IPS-NIHi7 (cell line): ENCODE data around the gene PAXIP1.

ENCODE experiments used
- DNase-seq: peaks from one replicate; pipeline ENCODE4 v3.0.0; 2012; ENCODE audit warnings: mixed read lengths; ENCODE audit errors: extremely low spot score

PAXIP1 gene

DNA sequence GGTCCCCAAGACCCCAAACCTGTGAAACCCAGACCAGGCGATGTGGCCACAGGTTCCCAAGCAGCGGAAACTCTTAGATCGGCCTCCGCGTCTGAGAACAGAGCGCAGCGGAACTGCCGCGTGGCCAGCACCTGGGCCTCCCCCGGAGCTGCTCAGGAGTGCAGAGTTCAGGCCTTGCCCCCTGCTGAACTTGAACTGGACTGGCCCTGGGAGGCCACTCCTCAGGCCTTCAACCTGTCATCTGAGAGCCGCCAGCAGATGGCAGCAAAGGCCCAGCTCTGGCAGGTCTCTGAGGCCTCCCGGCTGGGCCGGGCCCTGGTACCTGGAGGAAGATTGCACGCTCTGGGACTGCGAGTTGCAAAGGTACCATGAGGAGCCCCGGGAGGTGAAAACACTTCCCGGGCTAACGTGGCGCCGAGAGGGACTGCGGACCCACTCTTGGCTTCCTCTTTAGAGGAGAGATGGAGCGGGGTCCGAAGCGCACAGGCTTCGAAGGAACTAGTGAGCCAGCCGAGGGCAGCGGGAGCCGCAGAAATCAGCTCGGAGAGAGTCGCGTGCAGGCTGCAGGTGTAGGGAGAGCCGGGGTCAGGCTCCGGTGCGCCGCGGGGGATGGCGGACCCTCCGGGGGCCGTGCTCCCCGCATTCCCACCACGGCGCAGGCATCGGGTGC, 89.2 kb downstream of the PAXIP1 start:
- peak; percentile 92 for DNase-seq

DNA sequence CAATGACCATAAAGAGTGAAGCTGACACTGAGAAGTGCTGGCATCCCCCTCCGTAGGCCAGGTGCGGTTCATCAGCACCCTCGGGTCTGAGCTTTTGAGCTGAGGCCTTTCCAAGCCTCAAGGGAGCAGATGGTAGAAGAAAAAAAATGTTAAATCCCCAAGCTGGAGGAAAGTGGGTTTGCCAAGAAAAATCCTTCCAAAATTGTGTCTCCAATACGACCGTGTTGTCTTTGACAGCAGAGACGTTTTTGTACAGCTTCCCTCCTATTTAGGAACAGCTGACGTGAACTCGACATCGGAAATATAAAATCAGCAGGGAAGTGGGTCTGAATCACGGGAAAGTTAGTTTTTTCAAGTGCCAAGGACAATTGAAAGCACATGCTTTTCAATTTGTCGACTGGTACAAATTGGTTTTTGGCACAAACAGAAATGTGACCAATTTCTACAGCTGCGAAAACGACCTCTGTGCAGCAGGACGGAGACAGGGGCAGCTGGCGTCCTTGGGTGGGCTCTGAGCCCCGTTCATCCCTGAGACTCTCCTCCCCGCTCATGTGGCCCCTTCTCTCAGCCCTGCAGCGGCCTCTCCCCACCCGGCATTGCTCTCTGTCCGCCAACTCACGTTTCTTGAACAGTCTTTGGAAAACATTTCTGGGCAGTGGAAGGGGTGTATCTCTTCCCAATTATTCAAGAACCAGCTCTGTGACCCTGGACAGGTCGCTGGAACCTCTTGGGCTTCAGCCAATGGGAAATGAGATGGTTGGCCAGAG, 89.9 kb downstream of the PAXIP1 start:
- no peak for DNase-seq

DNA sequence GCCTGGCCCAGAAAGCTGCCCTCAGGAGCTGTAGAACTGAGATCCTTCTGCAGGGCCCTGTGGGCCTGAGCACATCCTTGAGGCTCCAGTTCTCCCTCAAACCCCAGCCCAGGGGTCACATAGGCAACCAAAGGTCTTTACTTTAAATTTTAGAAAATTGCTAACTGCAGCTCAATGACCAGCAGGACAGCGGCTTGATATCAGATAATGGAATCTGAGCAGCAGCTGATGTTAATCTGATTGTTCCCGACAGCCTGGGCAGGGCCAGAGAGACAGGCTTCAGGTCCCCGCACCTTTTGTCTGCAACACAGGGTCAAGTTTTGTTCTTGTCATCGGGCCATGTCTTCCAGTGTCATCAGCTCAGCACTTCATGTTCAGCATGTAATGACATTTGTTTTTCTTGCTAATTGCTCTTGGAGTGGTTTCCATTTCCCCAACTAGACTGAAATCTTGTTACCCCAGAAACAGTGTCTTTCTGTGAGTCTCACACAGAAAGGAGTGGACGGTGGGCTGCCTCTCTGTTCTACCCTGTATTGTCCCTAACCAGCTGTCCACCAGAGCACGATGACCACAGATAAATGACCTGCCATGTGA, 91.0 kb downstream of the PAXIP1 start:
- DNase-seq, result no peak

DNA sequence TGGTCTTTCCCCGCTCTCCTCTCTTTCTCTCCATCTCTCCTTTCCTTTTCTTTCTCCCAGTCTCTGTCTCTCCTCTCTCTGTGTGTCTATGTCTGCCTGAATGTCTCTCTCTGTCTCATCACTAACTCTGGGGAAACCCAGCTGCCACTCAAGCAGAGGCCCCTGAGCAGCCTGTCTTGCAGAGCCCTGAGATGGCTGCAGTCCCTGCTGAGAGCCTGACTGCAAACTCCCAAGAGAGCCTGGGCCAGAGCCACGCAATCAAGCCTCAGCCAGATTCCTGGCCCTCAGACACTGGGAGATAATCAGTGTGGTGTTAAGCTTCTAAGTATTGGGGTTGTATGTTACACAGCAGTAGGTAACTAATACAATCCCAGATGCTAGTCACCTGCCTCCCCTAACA, 91.5 kb downstream of the PAXIP1 start:
- DNase-seq, result no peak

DNA sequence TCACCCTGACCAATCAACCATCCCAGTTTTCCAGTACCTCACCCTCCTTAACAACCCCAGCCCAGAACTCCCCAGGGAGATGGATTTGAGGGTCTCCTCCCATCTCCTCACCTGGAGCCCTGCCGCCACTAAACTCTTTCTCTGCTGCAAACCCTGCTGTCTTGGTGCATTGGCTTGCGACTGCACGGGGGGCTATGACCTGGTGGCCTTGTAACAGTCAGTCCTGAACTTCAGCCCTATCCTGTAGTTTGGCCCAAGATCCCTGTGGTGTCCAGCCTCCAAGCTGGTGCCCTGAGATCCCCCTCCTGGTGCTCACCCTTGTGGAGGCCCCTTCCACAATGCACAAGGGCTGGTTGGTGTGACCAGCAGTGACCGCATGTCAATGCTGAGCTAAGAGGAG, 91.9 kb downstream of the PAXIP1 start:
- no peak for DNase-seq

DNA sequence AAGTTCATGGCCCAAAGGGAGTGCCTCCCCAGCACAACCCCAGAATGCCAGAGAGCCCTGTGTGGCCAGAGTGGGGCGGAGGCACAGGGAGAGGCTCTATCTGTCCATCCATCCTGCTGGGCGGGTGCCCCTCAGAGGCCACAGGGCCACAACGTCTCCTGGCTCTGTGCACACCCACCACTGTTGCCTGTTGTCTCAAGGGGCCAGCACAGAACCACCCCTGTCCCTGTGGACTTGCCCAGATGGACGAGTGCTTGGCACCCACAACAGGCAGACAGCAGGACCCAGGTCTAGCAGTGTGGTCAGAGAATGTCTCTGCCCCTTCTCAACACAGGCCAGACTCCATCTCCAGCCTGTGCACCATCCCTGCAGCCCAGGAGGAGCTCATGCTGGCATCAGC, 92.8 kb downstream of the PAXIP1 start:
- no peak for DNase-seq

DNA sequence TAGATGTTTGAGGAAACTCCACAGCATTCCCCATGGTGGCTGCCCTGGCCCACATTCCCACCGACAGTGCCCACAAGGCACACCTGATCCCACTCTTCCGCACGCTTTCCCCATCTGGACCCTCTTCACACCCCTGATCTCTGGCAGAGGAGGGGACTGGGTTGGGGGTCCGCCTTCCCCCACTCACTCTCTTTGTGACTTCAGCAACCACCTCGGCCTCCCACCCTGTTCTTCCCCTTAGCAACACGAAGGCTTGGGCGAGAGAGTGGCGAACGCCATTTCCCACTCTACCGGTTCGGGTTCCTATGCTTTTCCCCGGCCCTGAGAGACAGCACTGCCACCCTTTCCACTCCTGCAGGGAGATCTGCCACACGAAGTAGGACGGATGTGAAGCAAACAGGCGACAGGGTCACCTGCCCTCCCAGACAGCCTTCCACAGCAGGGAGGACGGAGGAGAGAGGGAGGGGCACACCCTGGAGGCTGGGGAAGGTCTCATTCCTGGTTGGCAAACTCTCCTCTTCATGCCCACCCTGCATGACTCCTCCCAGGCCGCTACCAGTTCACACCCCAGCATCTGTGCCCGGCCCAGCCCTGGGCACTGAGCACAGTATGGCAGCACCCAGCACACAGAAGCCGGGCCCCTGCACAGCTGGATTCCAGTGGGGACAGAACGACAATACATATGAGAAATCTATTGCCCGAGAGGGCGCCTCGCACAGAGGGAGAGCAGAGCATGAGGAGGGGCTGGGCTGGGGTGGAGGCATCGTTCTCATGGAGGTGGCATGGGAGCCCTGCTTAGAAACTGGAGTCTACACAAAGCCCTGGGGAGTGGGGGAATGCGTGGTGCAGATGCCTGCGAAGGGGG, 93.5 kb downstream of the PAXIP1 start:
- no peak for DNase-seq

DNA sequence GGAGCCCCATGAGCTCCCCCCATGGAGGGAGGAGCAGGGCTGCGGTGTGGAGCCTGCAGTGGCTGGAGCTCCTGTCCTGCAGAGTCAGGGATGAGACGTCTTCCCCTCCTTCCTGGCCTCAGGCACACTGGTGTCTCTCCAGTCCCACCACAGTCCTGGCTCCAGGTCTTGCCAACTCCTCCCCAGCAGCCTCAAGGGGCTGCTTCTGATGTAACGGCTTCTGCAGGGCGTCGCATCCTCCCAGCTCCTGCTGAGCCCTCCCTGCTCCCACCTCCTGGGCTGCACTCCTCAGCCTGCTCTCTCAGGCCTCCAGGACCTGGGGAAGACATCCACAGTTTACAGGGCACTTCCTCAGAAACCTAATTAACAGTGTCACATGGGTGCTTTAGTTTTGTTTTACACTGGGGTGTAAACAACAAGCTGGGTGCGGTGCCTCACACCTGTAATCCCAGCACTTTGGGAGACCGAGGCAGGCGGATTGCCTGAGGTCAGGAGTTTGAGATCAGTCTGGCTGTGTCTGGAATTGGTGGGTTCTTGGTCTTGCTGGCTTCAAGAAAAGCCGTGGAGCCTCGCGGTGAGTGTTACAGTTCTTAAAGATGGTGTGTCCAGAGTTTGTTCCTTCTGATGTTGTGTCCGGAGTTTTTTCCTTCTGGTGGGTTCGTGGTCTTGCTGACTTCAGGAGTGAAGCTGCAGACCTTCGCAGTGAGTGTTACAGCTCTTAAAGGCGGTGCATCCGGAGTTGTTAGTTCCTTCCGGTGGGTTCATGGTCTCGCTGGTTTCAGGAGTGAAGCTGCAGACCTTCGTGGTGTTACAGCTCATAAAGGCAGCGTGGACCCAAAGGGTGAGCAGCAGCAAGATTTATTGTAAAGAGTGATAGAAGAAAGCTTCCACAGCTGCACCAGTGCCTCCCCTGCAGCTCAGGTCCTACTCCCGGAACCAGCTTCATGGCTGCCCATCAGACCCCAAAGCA, 95.0 kb downstream of the PAXIP1 start:
- DNase-seq, result no peak

DNA sequence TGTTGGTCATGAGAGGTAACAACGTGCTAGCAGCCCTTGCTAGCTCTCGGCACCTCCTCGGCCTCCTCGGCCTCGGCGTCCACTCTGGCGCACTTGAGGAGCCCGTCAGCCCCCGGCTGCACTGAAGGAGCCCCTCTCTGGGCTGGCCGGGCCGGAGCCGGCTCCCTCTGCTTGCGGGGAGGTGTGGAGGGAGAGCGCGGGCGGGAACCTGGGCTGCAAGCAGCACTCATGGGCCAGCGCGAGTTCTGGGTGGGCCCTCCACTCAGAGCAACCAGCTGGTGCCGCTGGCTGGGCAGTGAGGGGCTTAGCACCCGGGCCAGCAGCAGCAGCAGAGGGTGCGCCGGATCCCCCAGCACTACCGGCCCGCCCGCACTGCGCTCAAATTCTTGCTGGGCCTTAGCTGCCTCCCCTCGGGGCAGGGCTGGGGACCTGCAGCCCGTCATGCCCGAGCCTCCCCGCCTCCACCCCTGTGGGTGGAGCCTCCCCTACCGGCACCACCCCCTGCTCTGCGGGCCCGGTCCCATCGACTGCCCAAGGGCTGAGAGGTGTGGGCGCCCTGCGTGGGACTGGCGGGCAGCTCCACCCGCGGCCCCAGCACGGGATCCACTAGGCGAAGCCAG, 96.1 kb downstream of the PAXIP1 start:
- DNase-seq, result no peak

DNA sequence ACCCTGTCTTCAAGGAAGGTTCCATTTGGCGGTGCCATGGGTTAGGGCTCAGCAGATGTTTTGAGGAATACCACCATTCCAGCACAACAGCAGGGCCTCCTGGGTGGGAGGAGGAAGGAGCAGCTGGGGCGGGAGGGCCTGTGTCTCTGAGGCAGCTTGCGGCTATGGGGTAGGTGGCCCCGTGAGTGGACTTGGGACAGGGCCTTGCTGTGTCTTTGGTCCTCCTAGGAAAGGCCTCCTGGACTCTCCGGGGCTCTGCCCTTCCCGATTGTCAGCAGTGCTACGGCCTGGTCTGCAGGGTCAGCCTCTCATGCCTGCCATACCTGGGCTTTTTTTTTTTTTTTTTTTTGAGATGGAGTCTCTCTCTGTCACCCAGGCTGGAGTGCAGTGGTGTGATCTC, 96.7 kb downstream of the PAXIP1 start:
- DNase-seq, result no peak

DNA sequence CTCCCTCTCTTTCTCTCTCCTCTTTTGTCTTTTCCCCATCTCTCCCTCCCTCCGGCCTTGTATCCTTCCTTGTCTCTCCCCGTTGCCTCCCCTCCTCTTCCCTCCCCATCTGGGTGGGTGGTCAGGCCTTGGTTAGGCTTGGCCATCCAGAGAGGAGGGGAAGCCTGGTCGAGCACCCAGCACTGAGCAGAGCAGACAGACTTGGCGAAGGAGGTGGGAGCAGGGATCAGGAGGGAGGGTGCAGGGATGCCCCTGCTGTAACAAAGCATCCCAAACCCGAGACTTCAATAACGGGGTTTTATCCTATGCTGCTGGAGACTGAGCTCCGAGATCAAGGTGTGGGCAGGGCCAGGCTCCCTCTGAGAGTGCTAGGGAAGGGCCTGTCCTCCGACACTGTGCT, 97.3 kb downstream of the PAXIP1 start:
- no peak for DNase-seq

DNA sequence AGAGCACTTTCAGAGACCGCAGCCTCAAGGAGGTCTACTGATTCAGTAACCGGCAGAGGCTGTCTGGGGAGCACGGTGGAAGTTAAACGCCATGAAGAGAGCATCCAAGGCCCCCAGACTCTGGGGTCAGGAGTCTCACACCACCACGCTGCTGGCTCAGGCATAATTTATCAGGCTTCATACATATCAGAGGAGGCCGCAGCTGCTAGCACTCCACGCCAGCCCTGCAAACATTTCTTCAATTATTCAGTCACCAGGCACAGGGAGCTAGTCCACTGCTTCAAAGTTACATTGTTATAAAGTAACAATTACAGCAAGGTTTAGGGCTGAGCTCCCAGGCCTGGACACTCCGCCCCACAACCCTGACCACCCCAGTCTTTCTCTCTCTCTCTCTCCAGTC, 97.8 kb downstream of the PAXIP1 start:
- DNase-seq, result no peak

DNA sequence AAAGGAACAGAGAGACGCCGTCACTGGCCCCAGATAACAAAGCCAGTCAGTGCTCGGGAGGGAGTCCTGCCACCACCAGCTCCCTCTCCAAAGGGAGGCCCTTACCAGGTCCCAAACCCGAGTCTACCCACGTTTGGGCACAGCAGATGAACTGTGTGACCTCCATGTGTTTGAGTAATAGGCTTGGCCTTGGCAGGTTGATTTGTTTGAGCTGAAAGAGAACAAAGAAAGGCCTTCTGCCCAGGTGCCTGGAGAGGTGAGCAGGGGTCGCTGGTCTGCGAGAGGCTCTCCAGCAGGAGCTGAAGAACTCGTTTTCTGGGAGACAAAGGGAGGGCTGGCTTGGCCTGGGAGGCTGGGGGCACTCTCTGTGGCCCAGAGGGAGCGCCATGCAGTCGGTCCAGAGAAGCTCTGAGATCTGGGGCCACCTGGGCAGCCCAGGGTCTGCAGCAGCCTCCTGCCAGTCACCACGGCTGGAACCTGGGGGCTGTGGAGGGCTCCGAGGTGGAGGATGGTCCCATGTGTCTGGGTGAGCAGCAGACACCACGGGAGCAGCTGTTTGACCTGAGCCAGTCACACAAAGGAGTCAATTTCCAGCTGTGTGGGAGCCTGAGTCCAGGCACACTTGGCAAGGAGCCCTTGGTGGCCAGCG, 99.7 kb downstream of the PAXIP1 start:
- no peak for DNase-seq

DNA sequence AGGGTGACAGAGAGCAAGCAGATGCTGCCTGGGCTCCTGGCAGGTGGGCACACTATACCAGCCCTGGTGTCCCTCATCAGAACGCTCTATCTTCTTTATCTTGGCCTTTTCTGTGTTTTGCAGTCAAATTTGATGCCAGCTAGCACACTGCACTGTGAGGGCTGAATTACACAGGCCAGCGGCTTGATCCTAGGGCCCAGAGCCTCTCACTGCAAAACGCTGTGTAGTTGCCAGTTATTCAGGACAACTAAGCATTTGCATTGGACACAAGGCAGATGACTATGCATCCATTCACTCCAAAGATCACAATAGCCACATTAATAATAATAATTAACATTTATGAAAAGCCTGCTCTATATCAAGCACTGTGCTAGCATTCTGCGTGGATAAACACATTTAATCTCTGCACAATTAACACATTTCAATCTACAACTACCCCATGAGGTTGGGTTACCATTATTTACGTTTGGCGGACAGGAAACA, 100.3 kb downstream of the PAXIP1 start:
- DNase-seq, result no peak

DNA sequence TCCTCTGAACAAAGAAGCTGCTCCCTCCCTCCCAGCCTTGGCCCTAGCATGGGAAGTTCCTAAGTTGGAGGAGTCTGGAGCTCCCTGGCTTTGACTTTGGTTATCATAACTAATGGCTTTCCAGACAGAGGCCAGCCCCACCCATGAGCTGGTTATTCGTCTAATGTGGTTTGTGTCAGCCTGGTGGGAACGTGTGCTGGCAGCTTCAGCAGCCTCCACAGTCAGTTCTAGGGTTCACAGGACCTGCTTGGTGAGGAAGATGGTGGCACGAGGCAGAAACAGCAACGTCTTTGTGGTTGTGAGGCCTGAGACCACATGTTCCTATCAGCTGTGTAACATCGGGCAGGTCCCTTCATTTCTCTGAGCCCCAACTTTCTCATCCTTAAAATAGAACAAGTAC, 103.1 kb downstream of the PAXIP1 start:
- no peak for DNase-seq

DNA sequence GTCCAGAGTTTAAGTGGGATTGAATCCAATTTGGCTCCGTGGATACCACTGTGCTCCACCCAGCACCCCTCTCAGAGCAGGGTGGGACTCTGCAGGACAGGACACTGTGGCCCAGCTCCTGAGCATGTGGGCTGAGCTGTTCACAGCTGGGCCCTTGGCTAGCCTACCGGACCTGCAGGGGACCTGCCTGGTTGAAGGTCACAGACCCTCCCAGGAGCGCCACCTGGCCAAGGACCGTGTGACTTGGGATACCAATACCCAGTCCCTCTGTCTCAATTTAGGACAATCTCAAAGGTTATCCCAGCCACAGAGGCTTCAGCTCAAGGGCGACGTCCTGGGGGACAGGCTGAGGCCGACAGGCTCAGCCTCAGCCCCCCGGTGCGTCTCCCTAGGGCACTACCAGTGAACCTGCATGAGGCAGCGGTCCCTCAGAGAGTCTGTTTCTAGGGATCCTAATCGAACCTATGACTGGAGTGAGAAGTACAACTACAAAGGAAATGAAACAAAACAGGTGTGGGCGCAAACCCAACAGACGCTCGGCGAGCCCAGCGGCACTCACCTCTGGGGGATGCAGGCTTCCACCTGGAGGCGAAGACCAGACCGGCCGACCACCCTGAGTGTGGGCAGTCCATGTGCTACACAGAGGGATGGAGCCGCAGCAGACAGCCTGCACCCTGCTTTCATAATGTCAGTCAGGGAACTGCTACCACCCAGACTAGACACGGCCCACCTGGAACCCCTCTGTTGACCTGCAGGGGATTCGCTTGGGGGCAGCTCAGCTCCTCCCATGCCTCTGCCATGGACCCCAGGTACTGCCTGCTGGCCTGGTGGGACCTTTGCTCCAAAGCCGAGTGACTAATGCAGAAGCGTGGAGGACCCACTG, 103.7 kb downstream of the PAXIP1 start:
- no peak for DNase-seq

DNA sequence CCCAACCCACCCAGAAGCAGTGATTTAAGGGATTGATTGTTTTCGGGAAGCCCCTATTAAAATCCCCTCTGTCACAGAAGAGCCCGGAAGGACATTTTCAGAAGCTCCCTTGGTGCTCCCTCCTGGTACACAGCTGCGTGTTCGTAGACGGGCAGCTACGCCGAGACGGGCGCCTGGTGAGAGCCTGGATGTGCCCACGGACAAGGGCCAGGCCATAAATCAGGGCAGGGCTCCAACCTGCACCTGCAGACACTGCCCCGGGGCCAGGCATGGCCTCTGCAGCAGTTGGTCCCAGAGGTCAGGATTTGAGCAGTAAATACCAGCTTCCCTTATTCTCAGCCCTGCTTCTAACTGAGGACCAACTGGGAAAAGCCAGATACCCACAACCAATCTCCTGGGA, 106.8 kb downstream of the PAXIP1 start:
- DNase-seq, result no peak
